Posterior cingulate gyrus (tissue), 11 donors: ENCODE results near the gene MRPL24.

Source experiments
- DNase-seq, 10 donors: peaks; one replicate each; pipeline versions ENCODE4 v3.0.0 to v3.0.0-alpha.2; 2020 to 2021; ENCODE audit warnings: mixed read lengths in 3 of 10
- intact Hi-C: fragments of 100-400 bp; cut with DNase I; formaldehyde crosslinking; loops from one replicate; pipeline ENCODE4 v1.15.1; 2023

The MRPL24 gene

DNA sequence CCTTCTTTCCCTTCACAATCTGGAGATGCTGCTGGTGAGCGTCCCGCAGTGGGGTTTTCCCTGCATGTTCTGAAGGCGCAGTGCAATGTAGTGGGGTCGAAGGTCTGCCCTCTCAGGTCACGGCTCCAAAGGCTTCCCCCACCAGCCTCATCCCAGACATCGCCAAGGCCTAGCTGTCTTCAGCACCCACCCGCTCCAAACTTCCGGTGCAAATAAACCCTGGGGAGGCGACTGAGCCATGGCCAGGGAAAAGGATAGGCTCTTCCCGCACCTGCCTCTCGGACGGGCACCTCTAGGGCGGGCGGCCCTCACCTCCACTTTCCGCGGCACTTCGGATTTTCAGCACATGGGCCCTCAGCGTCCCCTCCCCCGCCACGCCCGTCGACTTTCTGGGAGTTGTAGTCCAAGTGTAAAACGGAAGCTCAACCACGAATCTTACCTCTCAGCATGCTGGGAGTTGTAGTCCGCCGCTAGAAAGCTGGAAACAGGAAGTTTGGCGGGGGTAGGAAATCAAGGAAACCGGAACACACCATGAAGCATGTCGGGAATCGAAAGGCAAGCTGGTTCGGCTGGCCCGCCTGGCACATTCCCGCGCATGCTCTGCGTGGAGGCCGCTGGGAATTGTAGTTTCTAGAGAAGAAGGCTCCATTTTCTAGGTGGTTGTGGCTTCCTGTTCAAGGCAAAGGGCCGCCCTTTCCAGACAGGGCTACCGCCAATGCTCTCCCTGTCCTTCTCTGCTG is at the start of gene MRPL24:
Gene MRPL24, minus strand, starts transcription at position 348 of the 740 bp plus-strand sequence. CDS start 2,384 bp downstream, outside the sequence.
- intact Hi-C loops = loop anchor here (1.0 kb wide), 1 partner anchor 26 kb away; the partner anchor contains the start of gene PRCC

DNA sequence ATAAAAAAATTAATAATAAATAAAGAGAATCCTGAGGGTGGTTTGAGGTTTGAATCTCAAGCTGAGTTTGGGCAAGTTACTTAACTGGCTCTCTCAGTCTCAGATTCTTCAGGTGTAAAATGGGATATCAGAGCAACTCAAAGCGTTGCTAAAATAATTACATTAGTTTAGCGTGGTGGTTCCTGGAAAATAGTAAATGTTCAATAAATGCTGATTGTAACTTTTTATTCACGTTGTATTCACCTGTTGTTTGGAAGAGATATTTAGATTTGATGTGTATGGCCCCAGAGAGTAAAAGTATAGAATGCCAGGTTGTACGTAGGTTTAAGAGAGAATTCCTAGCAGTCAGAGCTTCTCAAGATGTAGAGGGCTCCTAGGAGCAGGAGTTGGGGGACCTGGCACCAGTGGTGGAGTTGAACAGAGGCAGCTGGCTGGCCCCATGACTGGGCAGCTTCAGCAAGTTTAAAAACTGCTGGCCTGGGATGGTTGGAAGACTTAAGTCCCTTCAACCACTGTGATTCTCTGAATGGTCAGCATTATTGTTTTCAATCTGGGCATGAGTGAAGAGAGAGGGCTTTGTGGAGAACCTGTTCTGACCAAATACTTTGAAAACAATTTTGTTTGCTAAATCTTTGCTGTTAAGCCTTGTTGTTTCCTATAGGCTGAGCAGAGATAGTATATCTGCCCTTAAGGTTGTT is 48.9 kb upstream of the MRPL24 start:
- intact Hi-C loops = no loop called here
- no peak for DNase-seq

More for the DNA sequence above, at the start of gene MRPL24:
- DNase-seq = peak; percentile 97 to 100 (median 98)

GRCh38 chr1:156788136-156788535 is 47.2 kb upstream of the MRPL24 start:
- intact Hi-C loops = no loop called here
- DNase-seq = no peak

DNA sequence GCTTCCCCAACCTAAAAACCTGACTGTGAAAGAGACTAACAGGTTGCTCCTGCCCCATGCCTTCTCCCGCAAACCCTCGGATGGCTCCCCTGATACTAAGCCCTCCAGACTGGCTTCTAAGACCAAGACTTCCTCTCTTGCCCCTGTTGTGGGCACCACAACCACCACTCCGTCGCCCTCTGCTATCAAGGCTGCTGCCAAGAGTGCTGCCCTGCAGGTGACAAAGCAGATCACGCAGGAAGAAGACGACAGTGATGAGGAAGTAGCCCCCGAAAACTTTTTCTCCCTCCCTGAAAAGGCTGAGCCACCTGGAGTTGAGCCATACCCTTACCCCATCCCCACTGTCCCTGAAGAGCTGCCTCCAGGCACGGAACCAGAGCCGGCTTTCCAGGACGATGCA is 45.8 kb upstream of the MRPL24 start:
- intact Hi-C loops = no loop called here
- peak in 1 of 10 donors; percentile 31 for DNase-seq

- intact Hi-C loops = no loop called here
Observed at GRCh38 chr1:156785458-156785857, 44.6 kb upstream of the MRPL24 start.

GRCh38 chr1:156781585-156782186 is 40.8 kb upstream of the MRPL24 start:
- DNase-seq = no peak
- intact Hi-C loops = no loop called here

More at GRCh38 chr1:156785458-156785857, 44.6 kb upstream of the MRPL24 start:
- DNase-seq = no peak

DNA sequence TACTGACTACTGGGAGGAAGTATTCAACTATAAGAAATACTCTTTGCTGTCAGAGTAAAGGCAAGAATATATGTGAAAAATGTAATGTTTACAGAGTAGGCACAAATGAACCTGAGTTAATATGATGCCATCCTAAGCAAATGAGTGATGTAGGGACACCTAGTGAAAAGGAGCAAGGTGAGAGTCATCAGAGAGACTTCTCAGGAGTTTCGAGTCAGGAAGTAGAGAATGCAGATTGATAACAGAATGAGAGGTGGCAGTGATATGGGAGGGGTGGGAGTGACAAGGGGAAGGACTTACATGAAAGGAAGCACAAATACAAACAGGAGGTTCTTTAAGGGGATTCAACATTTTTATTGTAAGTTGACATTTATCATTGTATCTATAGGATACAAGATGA is 36.7 kb upstream of the MRPL24 start:
- no peak for DNase-seq
- intact Hi-C loops = no loop called here

DNA sequence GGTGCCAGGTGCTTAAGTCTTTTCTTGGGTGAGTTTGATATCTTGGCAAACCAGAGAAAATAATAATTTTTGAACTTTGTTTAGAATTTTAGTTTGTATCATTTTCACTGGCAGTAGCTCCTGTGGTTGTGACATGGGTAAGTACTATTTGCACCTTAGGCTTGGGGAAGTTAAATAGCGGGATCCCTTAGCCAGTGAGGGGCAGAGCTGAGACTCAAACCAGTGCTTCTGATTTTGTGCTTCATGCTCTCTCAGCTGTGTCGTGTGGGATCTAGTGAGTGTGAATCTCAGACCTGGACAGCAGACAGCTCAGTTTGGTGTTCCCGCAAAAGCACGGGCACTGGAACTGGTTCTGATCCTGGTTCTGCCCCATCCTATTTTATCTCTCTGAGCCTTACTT is 36.1 kb upstream of the MRPL24 start:
- intact Hi-C loops = no loop called here
- DNase-seq = no peak

DNA sequence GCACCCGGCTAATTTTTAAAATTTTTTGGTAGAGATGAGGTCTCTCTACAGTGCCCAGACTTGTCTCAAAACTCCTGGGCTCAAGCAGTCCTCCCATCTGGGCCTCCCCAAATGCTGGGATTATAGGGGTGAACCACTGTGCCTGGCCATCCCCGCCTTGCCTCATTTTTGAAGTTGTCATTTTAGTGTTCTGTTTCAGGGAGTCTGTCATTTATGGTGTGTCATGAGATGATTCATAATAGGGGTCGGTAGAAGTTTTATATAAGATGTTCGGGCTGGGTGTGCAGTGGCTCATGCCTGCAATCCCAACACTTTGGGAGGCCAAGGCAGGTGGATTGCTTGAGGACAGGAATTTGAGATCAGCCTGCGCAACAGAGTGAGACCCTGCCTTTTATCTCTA is 34.9 kb upstream of the MRPL24 start:
- DNase-seq = no peak

DNA sequence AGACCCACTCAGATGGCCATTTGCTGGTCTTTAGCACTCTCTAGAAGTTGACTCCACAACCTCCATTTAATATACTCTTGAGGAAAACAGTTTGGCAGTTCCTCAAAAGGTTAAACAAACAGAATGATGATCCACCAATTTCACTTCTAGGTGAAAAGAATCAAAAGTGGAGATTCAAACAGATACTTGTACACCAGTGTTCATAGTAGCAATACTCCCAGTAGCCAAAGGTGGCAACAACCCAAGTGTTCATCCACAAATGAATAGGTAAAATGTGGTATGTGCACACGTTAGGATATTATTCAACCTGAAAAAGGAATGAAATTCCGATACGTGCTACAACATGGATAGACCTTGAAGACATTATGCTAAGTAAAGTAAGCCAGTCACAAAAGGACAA is 32.7 kb upstream of the MRPL24 start:
- intact Hi-C loops = no loop called here
- DNase-seq = no peak

More for the DNA sequence above, 34.9 kb upstream of the MRPL24 start:
- intact Hi-C loops = no loop called here

DNA sequence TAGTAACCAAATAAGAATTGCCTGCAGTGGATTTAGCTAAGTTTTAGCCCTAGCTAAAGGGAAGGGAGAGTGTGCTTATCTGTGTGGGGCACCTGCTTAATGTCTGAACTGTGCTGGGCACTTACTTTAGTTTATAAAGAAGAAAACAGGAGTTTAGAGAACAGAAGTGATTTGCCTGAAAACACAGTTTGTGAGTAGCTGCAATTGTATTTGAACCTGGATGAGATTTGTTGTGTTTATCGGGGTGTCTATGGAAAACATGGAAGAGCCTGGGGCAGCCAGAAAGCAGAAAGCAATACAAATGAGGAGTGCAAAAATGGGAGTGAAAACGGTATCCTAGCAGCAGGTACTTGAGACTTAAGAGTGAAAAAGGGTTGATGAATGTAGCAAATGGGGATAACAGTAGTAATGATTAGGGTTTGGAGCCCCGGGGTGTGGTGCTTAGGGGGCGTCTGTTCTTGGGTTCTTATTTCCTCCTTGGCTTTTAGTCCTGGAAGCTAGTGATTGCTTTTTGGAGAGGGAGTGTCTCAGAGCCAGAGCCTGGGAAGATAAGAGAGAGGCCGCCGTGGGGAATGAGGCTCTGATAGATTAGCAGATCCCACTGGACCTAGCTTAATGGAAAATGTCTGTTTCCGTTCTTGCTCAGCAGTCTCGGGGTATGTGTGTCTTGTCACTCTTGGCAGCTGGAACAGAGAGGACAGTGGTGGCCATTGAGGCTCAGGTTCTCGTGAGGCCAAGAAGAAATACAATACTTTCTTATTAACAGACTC is 32.0 kb upstream of the MRPL24 start:
- DNase-seq = no peak
- intact Hi-C loops = no loop called here

DNA sequence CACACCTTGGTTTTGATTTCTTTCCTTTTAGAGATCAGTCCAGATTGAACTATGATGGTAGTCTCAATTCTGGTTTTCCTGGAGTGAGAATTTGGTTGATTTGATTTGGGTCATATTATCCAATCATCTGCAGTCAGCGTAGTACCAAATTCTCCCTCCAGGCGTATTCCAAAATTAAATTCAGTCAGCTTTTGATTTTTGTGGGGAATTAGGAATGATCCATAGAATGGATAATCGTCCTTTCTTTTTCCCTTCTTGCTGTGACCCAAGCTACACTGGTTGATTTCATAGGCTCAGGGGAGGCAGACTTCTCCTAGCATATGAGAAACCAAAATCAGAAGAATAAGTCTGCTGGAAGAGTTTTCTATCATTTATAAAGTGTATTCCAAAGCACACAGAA is 31.3 kb upstream of the MRPL24 start:
- DNase-seq = no peak
- intact Hi-C loops = no loop called here

DNA sequence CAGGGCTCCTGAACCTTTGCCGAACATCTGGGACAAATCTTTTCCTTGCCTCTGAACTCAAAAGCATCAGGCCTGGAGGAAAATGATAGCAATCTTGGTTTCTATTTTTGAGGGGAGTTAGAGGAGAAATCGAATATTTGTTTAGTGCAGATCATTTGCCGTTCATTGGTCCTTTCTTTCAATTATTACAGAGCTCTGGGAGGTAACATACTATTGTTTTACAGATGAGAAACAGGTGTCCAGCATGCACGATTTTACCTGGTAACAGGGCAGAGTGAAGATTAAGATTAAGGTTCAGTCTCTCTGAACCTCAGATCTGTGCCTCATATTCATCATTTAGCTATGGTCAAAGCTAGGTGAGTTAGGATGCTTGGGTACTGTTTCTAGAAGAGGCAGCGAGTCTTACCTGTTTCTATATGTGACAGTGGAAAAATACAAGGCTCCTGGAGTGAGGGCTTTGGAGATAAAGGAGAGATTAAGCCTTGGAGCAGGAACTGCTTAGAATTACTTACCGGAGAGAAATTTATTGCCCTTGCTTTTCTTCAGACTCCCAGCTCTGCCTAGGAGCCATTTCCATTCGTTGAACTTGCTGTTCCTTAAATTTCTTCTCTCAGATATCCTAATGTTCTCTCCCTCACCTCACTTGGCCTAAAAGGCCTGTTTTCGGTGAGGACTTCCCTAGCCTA is 27.9 kb upstream of the MRPL24 start:
- intact Hi-C loops = no loop called here

DNA sequence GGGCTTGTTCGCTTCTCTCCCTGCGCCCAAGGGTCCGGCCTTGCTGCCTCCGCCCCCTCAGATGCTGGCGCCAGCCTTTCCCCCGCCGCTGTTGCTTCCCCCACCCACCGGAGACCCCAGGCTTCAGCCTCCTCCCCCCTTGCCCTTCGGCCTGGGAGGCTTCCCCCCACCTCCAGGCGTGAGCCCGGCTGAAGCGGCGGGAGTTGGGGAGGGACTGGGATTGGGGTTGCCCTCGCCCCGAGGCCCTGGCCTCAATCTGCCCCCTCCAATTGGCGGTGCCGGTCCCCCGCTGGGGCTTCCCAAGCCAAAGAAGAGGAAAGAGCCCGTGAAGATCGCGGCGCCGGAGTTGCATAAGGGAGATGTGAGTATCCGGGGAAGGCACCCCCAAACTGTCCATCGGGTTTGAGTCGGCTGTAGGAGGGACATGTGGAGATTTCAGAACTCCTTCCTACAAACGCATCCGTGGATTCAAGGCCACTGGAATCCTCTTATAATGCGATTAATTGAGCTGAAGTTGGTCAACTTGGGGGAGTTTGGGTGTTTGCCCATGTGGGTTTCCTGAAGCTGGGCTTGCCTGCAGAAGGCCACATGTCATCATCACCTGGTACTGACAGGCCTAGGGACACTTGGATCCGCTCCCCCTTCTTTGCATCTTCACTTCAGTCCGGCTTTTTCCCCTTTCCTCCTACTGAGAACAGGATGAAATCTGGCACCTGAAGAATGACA is 27.2 kb upstream of the MRPL24 start:
- intact Hi-C loops = loop anchor here (1.0 kb wide), 2 partner anchors 17 to 27 kb away; partner anchors contain the start of genes HDGF and MRPL24

More for the DNA sequence above, 27.9 kb upstream of the MRPL24 start:
- DNase-seq = no peak

GRCh38 chr1:156767101-156767878 is 26.4 kb upstream of the MRPL24 start, which contains the start of gene PRCC:
Gene PRCC, plus strand, starts transcription at chr1:156767535. Its CDS starts 237 bp downstream, at chr1:156767772.
- intact Hi-C loops = loop anchor here (1.0 kb wide), 2 partner anchors 16 to 26 kb away; partner anchors contain the start of genes HDGF and MRPL24
- DNase-seq = peak; percentile 99 to 100 (median 100)

More for the DNA sequence above, 27.2 kb upstream of the MRPL24 start:
- DNase-seq = peak in 4 of 10 donors; percentile 16 to 87 (median 80)

- intact Hi-C loops = loop anchor here (1.0 kb wide), 2 partner anchors 15 to 25 kb away; partner anchors contain the start of genes HDGF and MRPL24
- DNase-seq = peak in 3 of 10 donors; percentile 30 to 87 (median 49)
Observed at GRCh38 chr1:156766298-156767100, 25.6 kb upstream of the MRPL24 start.

DNA sequence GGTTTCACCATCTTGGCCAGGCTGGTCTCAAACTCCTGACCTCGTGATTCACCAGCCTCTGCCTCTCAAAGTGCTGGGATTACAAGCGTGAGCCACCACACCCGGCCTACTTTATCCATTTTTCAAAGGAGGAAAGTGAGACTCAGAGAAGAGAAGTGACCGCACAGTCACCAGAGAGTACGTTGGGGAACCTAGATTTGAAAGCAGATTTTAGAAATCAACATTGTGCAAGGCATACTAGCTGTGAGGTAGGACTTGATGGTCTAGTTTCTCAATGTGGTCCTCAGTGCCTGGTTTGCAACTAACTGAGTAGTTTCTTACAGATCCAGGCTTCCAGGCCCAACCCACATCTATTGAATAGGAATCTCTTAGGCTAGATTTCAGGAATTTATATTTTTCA is 24.8 kb upstream of the MRPL24 start:
- intact Hi-C loops = no loop called here
- no peak for DNase-seq
